Stimulated activated CD8-positive, alpha-beta memory T cell treated with anti-CD3 and anti-CD28 coated beads, Interleukin-12 subunit alpha, Interleukin-12 subunit beta, amount 100 ng/mL, for 1 hour (primary cell): ENCODE data around the gene VIPR2.
"Not testable (repeated sequence)": the region's sequence is repeated elsewhere in the genome, so short reads cannot be mapped to it uniquely, and the experiment has no call there.

ENCODE experiments used
- DNase-seq: peaks from one replicate; pipeline ENCODE4 v3.0.0-alpha.2; 2020; ENCODE audit warnings: low read depth

VIPR2 gene

DNA sequence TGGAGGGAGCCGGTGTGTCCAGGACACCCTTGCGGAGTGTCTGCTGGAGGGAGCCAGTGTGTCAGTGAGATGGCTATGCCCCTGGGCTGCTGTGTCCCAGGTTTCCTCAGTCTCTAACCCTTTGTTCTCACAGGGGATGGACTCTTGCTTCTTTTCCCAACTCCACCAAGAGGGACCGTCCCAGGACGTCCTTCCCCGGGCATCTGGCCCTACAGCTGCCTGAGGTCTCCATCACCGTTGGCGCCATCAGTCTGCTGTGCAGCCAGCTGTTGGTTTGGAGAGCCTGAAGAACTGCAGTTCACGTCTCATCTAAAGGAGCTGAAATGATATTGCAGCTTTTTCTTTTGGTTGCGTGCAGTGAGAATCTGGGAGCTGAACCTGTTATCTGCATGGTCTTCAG is 136.2 kb downstream of the VIPR2 start:
- no peak for DNase-seq

DNA sequence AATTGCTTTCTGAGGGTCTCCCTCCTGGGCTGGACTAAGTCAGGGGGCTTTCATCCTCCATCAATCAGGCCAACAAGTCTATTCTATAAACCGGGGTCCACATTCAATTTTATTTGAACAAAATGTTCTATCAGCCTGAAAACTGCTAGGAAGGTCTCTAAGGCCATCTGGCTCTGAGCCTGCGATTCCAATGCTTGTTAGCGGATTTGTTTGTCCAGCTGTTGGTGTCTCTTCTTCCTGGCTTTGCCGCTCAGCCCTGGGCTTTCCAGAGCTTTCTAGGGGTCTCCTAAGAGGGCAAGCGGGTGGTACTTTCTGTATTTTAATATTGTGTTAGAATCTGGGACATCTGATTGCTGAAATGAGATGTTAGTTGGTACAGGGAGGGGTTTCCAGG is 136.7 kb downstream of the VIPR2 start:
- DNase-seq, result no peak

DNA sequence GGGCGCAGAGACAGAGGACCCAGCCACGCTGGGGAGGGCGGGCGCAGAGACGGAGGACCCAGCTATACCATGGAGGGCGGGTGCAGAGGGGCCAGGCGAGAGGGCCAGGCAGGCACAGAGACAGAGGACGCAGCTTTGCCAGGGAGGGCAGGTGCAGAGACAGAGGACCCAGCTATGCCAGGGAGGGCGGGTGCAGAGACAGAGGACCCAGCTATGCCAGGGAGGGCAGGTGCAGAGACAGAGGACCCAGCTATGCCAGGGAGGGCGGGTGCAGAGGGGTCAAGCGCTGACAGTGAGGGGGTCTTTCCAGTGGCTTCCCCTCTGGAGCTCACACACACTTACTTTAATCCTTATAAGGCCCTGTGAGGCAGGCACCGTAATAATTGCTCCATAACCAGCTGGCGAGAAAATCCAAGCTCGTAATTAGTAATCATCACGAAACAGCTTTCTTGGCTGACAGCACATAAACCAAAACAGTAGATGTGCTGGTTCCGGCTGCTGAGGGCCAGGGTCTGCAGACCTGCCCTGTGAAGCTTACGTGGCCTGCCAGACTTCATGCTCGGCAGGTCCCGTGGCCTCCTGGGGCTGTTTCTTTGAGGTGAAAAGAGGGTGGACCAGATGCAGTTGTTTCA is 137.2 kb downstream of the VIPR2 start:
- no peak for DNase-seq

DNA sequence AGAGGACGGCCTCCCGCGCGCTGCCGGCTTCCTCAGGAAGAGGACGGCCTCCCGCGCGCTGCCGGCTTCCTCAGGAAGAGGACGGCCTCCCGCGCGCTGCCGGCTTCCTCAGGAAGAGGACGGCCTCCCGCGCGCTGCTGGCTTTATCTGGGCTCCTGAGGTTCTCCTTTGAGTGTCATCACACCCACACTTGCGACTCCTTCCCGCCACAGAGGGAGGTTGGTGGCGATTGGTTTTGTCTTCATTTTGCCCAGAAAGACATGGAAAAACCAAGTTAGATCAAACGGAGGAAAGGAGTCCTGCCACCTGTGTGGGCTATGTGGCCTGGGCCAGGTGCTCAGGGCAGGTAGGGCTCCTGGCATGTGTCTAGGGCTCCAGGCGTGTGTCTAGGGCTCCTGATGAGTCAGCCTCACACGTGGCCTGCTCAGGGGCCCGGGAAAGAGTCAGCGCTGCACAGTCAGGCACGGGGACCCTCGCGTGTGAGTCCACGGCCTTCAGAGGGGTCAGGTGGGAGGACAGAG is 138.0 kb downstream of the VIPR2 start:
- DNase-seq, result no peak

DNA sequence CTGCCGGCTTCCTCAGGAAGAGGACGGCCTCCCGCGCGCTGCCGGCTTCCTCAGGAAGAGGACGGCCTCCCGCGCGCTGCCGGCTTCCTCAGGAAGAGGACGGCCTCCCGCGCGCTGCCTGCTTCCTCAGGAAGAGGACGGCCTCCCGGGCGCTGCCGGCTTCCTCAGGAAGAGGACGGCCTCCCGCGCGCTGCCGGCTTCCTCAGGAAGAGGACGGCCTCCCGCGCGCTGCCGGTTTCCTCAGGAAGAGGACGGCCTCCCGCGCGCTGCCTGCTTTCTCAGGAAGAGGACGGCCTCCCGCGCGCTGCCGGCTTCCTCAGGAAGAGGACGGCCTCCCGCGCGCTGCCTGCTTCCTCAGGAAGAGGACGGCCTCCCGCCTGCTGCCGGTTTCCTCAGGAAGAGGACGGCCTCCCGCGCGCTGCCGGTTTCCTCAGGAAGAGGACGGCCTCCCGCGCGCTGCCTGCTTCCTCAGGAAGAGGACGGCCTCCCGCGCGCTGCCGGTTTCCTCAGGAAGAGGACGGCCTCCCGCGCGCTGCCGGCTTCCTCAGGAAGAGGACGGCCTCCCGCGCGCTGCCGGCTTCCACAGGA is 138.6 kb downstream of the VIPR2 start:
- DNase-seq, result not testable (repeated sequence)

DNA sequence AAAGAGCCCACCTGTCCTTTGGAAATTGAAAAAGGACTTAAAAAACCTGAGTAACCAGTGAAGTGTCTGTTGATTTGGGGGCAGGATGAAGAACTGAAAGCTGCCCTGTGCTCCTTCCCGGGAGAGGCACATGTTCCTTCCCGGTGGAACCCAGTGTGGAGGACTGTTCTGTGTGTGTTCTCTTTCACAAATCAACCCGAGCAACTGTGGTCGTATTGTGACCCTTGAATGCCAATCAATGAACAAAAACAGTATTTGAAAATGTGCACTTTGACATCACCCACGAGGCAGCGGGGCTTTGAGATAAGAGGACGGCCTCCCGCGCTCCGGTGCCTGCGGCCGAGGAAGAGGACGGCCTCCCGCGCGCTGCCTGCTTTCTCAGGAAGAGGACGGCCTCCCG is 139.0 kb downstream of the VIPR2 start:
- DNase-seq, result no peak

DNA sequence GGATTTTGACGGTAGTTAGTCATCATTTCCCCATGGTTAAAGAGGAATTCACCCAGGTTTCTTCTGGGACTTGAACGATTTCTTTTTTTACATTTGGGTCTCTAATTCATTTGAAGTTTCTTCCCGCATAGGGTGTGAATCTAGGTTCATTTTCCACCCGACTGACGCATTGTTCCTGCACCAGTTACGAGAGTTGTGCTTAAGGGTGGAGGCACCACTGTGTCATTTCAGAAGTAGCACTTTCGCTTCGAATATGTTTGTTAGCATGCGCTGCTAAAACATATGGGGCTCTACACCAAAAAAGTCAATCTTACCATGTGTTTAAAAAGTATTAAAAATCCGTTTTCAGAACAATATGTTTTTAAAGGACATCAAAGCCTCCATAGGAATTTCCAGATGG is 140.3 kb downstream of the VIPR2 start:
- no peak for DNase-seq

DNA sequence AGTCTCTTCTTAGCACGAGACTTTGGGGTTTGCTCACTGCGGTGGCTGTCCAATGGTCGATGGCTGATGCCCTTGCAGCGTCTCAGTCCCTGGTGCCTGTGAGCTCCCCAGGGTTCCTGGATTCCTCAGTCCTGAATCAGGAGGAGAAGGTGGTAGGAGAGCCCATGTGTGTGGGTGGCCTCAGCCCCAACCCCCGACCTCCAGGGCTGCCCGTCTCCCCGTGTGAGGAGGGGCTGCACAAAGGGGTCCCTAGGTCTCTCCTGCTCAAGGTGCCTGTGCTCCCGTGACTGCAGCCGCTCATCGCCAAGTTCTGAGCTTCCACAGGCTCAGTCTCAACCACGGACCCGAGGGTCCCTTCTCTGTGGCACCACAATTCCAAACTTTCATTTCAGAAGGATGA is 142.9 kb downstream of the VIPR2 start:
- no peak for DNase-seq

DNA sequence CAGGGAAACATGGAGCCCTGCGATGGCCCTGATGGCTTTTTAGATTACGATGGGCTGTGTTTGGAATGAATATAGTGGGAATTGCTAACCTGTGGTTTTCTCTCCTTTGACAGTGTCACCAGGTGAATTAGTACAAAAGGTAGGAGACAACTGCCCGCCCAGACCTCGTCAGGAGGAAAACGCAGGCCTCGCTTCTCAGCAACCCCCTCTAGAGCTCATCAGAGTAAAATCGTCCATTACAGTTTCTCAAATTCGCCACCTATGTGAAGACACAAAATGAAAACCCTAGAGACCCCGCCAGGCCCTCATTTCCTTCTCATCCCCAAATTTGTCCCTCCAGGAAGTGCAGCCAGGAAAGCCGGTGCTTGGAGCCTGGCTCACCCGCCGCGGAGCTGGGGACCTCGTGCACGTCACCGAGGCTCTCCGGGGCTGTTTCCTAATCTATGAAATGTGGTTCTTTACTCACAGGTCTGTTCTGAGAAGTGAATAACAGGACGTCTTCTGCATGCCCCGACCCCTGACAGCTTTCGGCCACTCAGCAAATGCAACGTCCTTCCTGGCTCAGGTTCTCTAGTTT is 143.7 kb downstream of the VIPR2 start:
- no peak for DNase-seq

DNA sequence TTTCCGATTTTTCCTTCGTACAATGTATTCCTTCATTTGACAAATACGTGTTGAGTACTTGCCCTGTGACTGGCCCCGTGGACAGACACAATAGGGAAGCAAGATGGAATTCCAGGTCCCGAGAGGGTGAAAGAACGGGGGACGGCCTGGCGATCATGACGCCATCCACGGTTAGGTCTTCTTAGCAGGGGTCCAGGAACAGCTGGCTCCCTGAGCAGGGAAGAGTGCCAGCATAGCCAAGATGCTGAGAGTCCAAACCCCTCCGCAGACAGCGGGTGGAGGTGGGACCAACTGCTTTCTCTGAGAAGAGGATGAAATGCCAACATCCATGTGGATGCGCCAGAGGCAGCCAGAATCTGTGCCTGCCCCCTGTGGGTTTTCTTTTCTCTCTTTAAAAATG is 144.6 kb downstream of the VIPR2 start:
- no peak for DNase-seq

DNA sequence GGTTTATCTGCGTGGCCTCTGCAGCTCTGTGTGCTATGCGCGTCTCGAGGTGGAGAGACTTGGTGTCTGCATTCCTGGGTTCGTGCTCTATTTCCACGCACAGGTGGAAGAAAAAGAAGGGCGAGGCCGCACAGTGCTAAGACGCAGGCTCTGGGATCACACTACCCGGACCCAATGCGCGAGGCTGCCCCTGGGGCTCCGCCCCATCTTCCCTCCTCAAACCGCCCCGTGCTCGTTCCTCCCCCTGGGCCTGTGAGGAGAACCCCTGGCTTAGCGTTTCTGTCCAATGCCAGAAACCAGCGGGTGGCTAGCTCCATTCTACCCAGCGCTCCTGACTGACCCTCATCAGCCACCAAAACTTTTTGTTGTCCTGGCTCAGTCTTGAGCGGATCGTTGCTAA is 145.2 kb downstream of the VIPR2 start:
- no peak for DNase-seq

DNA sequence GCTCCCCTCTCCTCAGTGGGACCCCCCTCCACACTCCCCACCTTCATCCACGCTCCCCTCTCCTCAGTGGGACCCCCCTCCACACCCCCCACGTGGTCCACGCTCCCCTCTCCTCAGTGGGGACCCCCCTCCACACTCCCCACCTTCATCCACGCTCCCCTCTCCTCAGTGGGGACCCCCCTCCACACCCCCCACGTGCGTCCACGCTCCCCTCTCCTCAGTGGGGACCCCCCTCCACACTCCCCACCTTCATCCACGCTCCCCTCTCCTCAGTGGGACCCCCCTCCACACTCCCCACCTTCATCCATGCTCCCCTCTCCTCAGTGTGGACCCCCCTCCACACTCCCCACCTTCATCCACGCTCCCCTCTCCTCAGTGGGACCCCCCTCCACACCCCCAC is 146.4 kb downstream of the VIPR2 start:
- DNase-seq, result not testable (repeated sequence)

DNA sequence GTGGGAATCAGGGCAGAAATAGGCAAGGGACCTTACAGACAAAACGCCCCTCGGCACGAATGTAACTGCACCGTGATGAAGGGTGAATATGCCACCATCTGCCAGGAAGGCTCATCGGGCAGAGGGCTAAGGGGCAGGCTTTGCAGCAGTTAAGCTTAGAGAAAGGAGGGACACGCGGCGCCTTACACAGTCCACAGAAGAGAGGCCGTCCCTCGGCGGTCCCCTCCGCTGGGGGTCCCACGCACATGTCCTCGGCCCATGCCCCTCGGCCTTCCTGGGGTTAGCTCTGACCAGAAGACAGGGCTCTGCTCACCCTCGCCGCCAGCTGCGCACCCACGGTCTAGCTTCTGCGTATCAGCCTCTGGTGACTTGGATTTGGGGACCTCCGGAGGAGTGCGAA is 147.2 kb downstream of the VIPR2 start:
- no peak for DNase-seq

DNA sequence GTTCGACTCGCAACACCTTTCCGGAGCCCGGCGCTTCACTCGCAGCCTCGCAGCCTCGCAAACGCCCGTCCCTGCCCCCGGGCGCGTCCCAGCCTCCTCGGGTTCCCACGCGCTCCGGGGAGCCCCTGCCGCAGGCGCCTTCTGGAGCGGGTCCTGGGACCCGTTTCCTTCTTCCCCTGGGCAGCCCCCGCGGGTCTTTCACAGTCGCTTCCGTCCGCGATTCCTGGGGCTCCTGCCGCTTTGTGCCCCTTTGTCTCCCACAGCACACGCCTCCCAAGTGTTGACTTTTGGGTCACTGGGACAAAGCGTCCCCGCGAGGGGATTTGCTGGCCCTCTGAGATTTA is 147.6 kb downstream of the VIPR2 start:
- DNase-seq, result no peak

DNA sequence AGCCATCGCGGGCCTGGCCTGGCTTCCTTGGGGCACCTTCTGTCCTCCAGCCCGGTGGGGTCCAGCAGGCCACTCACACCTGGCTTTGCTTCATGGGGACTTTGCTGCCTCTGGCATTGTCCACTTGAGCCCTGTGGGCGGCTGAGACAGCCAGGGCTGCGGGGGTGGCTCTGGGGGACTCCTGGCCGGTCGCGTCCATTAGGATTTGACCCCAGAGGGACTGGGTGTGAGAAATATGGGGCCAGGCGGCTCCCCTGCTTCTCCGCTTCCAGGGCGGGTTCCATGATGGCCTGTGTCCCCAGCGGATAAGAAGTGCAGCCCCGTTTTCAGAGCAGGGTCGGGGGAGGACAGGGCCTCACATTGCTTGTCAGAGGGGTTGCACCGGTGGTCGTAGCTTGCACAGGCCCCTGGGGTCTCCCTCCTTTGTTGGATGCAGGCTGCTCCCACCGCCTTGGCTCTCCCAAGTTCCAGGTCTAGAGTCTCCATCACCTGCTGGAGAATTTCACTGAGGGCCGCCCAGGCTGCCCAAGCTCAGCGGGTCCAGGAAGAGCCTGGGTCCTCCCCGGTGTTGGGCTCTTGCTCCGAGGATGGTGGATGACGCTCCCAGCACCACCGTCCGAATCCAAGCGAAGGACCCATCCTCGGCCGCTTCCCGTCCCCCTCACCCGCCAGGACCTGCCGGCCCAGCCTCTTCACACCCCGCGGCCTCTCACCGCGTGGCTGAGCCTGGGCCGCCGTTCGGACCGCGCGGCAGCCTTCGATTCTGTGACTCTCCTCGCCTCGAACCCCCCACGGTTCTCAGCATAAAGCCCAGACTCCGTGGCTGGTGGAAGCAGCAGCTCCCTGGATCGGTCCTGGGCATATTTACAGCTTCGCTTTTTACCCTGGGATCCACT is 148.2 kb downstream of the VIPR2 start:
- no peak for DNase-seq

DNA sequence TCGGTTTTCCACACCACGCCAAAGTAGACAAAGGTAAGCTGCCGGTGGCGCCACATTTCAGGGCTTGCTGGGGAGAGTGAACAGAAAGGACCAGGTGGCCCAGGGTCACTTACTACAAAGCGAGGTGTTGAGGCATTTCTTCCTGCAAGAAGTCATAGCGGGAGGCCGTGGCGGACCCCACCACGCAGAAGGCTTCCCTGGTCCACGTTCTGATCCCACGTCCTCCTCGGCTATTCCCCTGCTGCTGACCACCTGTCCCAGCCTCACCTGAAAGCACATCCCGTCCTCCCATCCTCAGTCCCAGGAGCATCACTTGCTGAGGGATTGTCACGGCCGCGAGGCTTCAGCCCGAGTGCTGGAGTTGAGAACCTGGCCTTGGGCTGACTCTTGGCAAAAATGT is 149.2 kb downstream of the VIPR2 start:
- DNase-seq, result no peak

DNA sequence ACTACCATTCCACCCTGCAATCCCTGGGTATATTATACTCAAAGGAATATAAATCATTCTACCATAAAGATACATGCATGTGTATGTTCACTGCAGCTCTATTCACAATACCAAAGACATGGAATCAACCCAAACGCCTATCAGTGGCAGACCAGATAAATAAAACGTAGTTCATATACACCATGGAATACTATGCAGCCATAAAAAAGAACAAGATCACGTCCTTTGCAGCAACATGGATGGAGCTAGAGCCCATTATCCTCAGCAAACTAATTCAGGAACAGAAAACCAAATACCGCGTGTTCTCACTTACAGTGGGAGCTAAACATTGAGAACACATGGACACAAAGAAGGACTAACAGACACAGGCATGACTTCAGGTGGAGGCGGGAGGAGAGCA is 150.0 kb downstream of the VIPR2 start:
- DNase-seq, result no peak

DNA sequence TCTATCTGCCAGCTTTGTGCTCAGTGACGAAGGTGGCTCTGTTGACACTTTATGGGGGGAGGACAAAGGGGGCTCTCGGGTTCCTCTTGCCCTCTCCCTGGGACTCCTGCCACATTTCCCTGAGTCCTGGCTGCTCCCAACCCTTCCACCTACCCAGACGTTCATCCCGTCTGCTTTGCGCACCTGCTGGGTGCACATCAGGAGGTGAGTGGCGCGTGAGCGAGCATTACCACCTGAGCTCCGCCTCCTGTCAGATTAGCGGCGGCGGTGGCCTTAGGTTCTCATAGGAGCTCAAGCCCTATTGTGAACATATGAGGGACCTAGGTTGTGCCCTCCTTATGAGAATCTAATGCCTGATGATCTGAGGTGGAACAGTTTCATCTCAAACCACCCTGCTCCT is 151.1 kb downstream of the VIPR2 start:
- DNase-seq, result no peak

DNA sequence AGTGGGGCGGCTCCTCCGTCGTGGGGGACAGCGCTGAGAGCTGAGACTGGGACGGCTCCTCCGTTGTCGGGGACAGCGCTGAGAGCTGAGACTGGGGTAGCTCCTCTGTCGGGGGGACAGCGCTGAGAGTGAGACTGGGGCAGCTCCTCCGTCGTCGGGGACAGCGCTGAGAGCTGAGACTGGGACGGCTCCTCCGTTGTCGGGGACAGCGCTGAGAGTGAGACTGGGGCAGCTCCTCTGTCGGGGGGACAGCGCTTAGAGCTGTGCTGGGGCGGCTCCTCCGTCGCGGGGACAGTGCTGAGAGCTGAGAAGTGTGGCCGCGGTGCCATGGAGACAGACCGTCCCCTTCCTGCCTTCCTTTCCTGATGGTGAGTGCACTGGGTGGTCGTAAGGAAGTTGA is 151.9 kb downstream of the VIPR2 start:
- DNase-seq, result no peak

DNA sequence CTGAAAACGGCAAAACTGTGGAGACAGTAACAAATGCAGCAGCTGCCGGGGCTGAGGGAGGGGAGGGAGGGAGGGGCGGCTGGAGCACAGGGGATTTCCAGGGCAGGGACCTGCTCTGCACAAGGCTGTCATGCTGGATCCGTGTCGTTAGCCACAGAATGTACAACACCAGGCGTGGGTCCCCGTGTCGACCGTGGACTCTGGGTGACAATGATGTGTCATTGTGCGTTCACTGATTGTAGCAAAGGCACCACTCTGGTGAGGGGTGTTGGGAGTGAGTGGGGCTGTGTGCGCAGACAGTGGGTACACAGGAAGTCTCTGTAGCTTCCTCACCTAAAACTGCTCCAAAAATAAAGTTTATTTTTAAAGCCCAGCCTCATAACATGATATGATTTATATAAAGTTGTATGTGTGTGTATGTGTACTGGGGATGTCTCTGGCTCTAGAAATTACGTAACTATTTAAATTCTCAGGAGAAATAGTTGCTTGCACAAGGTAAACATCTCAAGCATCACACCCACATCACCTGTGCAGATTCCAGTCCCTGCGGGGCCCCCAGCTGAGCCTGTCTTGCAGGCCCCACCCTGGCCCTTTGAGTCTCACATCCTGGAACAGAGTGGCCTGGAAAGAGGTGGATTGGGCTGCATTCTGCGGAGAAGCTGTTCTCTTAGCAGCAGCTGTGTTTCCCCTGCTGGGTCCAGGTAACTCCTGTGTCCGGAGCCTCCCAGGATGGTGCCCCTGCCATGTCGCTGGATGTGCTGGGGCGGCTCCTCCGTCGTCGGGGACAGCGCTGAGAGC is 152.6 kb downstream of the VIPR2 start:
- DNase-seq, result no peak

DNA sequence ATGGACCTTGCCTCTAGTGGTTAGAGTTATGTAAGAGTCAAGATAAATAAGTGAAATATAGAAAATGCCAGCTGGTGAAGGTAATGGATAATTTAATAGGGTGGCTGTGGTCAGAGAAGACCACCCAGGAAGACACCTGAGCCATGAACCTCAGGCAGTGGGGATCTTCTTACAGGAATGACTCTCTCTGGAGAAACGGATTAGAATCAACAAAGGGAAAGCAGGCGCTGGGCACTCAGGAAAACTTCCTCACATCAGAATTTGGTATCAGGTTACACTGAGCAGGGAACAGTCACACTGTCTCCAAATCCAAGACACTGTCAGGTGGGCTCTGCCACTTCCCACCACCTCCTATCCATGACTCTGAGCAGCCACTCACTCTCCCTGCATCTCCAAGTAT is 155.7 kb downstream of the VIPR2 start:
- DNase-seq, result no peak

DNA sequence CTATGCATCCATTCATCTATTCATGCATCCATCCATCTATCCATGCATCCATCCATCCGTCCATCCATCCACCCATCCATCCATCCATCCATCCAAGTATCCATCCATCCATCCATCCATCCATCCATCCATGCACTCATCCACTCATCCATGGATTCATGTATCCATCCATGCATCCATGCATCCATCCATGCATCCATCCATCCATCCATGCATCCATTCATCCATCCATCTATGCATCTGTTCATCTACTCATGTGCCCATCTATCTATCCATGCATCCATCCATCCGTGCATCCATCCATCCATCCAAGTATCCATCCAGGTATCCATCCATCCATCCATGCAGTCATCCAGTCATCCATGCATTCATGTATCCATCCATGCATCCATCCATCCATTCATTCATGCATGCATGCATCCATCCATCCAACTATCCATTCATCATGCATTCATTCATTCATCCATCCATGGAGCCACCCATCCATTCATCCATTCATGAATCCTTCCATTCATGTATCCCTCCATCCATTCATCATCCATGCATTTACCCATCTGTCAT is 156.3 kb downstream of the VIPR2 start:
- DNase-seq, result no peak
